Neural progenitor cell (in vitro differentiated cells): Measurements from ENCODE around the gene NDUFS3.

Source experiments
- CTCF ChIP-seq: fragments of 200-600 bp; sonication (generic); IDR thresholded peaks from 2 replicates; pipeline ENCODE4 v1.5.1; 2017; ENCODE audit warnings: antibody characterized with exemption, mild to moderate bottlenecking
- EZH2phosphoT487 ChIP-seq: fragments of 200-600 bp; sonication (generic); IDR thresholded peaks from 2 replicates; pipeline ENCODE4 v1.6.1; 2017; ENCODE audit warnings: antibody characterized with exemption

- TF ChIP-seq EZH2phosphoT487 (no peak), CTCF (no peak)
Measured at GRCh38 chr11:47626234-47626633, 47.4 kb downstream of the NDUFS3 start.
